SK-N-SH (cell line): ENCODE measurements around the gene MAP3K2.

ENCODE experiments used
- EP300 ChIP-seq, 2 experiments: IDR thresholded peaks; 2 replicates each; pipeline versions ENCODE4 v1.4.0 to v1.6.1; 2012; ENCODE audit warnings: borderline replicate concordance in 1 of 2, low read depth in 1 of 2, low read length in 1 of 2
- EZH2phosphoT487 ChIP-seq: fragments of 200-600 bp; sonication (generic); IDR thresholded peaks from 2 replicates; pipeline ENCODE4 v1.6.1; 2017; ENCODE audit warnings: low read depth, mixed run types, mild to moderate bottlenecking, antibody characterized with exemption, moderate library complexity, borderline replicate concordance
- JUND ChIP-seq: IDR thresholded peaks from 2 replicates; pipeline ENCODE4 v1.4.0; 2012
- MXI1 ChIP-seq: IDR thresholded peaks from 2 replicates; pipeline ENCODE4 v1.6.1; 2012; ENCODE audit warnings: mild to moderate bottlenecking, low read depth, low read length, improper control_type of control experiment
- NRF1 ChIP-seq: IDR thresholded peaks from 2 replicates; pipeline ENCODE4 v1.6.1; 2012; ENCODE audit warnings: low read depth, mild to moderate bottlenecking, low read length
- POLR2AphosphoS5 ChIP-seq: IDR thresholded peaks from 2 replicates; pipeline ENCODE4 v1.6.1; 2012; ENCODE audit warnings: low read depth, low read length
- TAF1 ChIP-seq: IDR thresholded peaks from 2 replicates; pipeline ENCODE4 v1.6.1; 2012; ENCODE audit warnings: low read depth, mild to moderate bottlenecking, low read length, moderate library complexity, borderline replicate concordance
- TEAD4 ChIP-seq: IDR thresholded peaks from 2 replicates; pipeline ENCODE4 v1.4.0; 2012; ENCODE audit warnings: mild to moderate bottlenecking, borderline replicate concordance; ENCODE audit not compliant: insufficient read depth
- TF ChIP-seq, protein P1 (sequence below): fragments of 200-600 bp; sonication (generic); IDR thresholded peaks from 2 replicates; pipeline ENCODE4 v1.6.1; 2017; ENCODE audit warnings: antibody characterized with exemption, mild to moderate bottlenecking, moderate library complexity
- TF ChIP-seq, protein P2 (sequence below): IDR thresholded peaks from 2 replicates; pipeline ENCODE4 v1.6.1; 2012; ENCODE audit warnings: mild to moderate bottlenecking, low read depth, low read length, moderate library complexity

DNA sequence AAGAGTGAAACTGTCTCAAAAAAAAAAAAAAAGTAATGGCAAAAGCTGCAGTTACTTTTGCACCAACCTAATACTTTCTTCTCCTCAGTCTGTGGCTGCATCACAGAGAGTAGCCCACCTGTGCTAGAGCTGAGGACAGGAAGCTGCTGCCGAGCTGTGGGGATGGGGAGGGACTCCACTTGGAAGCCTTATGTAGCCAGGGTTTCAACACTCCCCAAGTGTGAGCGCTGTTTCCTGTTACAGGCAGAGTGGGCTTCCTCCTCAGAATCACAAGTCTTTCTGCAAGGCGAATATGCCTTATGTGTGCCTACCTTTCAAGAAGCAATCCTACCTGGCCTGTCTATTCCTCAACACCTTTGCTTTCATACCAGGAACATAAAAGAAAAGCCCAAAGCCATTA lies 131.4 kb downstream of the MAP3K2 start:
- TF ChIP-seq, protein P1, sequence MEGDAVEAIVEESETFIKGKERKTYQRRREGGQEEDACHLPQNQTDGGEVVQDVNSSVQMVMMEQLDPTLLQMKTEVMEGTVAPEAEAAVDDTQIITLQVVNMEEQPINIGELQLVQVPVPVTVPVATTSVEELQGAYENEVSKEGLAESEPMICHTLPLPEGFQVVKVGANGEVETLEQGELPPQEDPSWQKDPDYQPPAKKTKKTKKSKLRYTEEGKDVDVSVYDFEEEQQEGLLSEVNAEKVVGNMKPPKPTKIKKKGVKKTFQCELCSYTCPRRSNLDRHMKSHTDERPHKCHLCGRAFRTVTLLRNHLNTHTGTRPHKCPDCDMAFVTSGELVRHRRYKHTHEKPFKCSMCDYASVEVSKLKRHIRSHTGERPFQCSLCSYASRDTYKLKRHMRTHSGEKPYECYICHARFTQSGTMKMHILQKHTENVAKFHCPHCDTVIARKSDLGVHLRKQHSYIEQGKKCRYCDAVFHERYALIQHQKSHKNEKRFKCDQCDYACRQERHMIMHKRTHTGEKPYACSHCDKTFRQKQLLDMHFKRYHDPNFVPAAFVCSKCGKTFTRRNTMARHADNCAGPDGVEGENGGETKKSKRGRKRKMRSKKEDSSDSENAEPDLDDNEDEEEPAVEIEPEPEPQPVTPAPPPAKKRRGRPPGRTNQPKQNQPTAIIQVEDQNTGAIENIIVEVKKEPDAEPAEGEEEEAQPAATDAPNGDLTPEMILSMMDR = no peak
- TF ChIP-seq MXI1 = no peak
- no peak for TF ChIP-seq TAF1
- TF ChIP-seq POLR2AphosphoS5 = no peak
- TF ChIP-seq, protein P2, sequence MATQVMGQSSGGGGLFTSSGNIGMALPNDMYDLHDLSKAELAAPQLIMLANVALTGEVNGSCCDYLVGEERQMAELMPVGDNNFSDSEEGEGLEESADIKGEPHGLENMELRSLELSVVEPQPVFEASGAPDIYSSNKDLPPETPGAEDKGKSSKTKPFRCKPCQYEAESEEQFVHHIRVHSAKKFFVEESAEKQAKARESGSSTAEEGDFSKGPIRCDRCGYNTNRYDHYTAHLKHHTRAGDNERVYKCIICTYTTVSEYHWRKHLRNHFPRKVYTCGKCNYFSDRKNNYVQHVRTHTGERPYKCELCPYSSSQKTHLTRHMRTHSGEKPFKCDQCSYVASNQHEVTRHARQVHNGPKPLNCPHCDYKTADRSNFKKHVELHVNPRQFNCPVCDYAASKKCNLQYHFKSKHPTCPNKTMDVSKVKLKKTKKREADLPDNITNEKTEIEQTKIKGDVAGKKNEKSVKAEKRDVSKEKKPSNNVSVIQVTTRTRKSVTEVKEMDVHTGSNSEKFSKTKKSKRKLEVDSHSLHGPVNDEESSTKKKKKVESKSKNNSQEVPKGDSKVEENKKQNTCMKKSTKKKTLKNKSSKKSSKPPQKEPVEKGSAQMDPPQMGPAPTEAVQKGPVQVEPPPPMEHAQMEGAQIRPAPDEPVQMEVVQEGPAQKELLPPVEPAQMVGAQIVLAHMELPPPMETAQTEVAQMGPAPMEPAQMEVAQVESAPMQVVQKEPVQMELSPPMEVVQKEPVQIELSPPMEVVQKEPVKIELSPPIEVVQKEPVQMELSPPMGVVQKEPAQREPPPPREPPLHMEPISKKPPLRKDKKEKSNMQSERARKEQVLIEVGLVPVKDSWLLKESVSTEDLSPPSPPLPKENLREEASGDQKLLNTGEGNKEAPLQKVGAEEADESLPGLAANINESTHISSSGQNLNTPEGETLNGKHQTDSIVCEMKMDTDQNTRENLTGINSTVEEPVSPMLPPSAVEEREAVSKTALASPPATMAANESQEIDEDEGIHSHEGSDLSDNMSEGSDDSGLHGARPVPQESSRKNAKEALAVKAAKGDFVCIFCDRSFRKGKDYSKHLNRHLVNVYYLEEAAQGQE = no peak
- TF ChIP-seq TEAD4 = no peak
- no peak for TF ChIP-seq EP300 (IDR thresholded peaks at IDR 0.05; ENCODE audit: borderline replicate concordance in 1 of 2, low read depth in 1 of 2, low read length in 1 of 2)
- no peak for TF ChIP-seq JUND
- TF ChIP-seq EZH2phosphoT487 = no peak
- no peak for TF ChIP-seq NRF1
